Tongue (tissue), 3 donors: ENCODE results near the gene UQCC5. TPM values are rescaled to one million over a fixed set of nuclear protein-coding genes. Genes with fewer than 3 reads are reported as not detected.

Experiments
- DNase-seq: peaks from one replicate; pipeline ENCODE4 v3.0.0-alpha.2; 2015
- small RNA-seq: library from RNA; depleted of rRNA; stranded (forward); fragments of <200 nt; gene quantifications from one replicate; pipeline ENCODE3, GENCODE V24; 2014; ENCODE audit warnings: low replicate concordance
- total RNA-seq: library from RNA; depleted of rRNA; stranded (reverse); fragments of >200 nt; gene quantifications from one replicate; pipeline ENCODE4 v1.2.3, GENCODE V29; 2014

The UQCC5 gene
- total RNA-seq, 1 donor from 2014 or later, result 1.4 TPM

GRCh38 chr3:52570076-52570475, 33.7 kb downstream of the UQCC5 start:
- no peak for DNase-seq

DNA sequence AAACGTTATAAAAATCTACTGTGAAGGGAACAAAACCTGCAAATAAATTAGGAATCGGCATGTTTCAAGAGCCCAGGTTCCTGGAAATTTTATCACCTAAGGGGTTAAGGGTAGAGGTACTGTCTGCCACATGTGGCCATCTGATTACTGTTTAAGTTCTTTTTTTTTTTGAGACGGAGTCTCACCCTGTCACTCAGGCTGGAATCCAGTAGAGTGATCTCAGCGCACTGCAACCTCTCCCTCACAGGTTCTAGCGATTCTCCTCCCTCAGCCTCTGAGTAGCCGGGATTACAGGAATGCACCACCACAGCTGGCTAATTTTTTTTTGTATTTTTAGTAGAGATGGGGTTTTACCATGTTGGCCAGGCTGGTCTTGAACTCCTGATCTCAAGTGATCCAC, 35.8 kb downstream of the UQCC5 start:
- no peak for DNase-seq

GRCh38 chr3:52574056-52574965, 37.9 kb downstream of the UQCC5 start:
- no peak for DNase-seq

Small RNA genes lying within 50 kb of the gene (small RNA-seq; reads per million reads assigned to genes)
- gene RNU6-856P (not detected), gene RNU6ATAC16P (not detected)

Other genes with a start within 250 kb of the UQCC5 start
- gene GLYCTK, start 248.8 kb upstream of the UQCC5 start, total RNA-seq, result 9.2 TPM
- gene DNAH1, start 220.3 kb upstream of the UQCC5 start, total RNA-seq, result 3.3 TPM
- gene BAP1, start 126.6 kb upstream of the UQCC5 start, total RNA-seq, result 55.9 TPM
- 11.3 TPM for gene PHF7, start 125.9 kb upstream of the UQCC5 start, total RNA-seq
- gene SEMA3G, start 91.5 kb upstream of the UQCC5 start, total RNA-seq, result 14.0 TPM
- 352 TPM for gene TNNC1, start 82.6 kb upstream of the UQCC5 start, total RNA-seq
- 82.2 TPM for gene NISCH, start 81.0 kb upstream of the UQCC5 start, total RNA-seq
- 56.5 TPM for gene STAB1, start 41.3 kb upstream of the UQCC5 start, total RNA-seq
- gene NT5DC2, start 2.7 kb upstream of the UQCC5 start, total RNA-seq, result 46.8 TPM
- gene PBRM1, start 149.3 kb downstream of the UQCC5 start, total RNA-seq, result 94.3 TPM
- 121 TPM for gene GNL3, start 149.4 kb downstream of the UQCC5 start, total RNA-seq
- 109 TPM for gene GLT8D1, start 169.2 kb downstream of the UQCC5 start, total RNA-seq
- 43.3 TPM for gene SPCS1, start 169.5 kb downstream of the UQCC5 start, total RNA-seq
- 21.1 TPM for gene NEK4, start 234.3 kb downstream of the UQCC5 start, total RNA-seq
- gene ITIH1, start 241.0 kb downstream of the UQCC5 start, total RNA-seq, result not detected